ENCODE measurements around the gene IGFBP4. TPM values are rescaled to one million over a fixed set of nuclear protein-coding genes. Genes with fewer than 3 reads are reported as not detected.
A peak's percentile ranks its signal among the peaks of the same experiment; 100 is the strongest.

The IGFBP4 gene
- total and polyA plus RNA-seq, 2 of the 13 experiments (the other 11 are each of a cell fraction or from before 2014, with no cell fraction given): 4.1 to 49.0 TPM

GRCh38 chr17:40443196-40443987 is at the start of gene IGFBP4 (continued):
- TF ChIP-seq PRDM4 (CRISPR knock-in tag; IDR thresholded peaks at IDR 0.05; ENCODE audit: borderline replicate concordance) (no peak), ZNF234 (CRISPR knock-in tag; conservative IDR thresholded peaks at IDR 0.05) (no peak), SP2 (CRISPR knock-in tag; IDR thresholded peaks at IDR 0.05) (no peak; the same call in 1 of the 2 replicates), POGK (CRISPR knock-in tag; conservative IDR thresholded peaks at IDR 0.05) (peak; percentile 85), ZNF605 (CRISPR knock-in tag; IDR thresholded peaks at IDR 0.05) (no peak), PATZ1 (CRISPR knock-in tag; IDR thresholded peaks at IDR 0.05) (peak; percentile 83), ZNF253 (CRISPR knock-in tag; IDR thresholded peaks at IDR 0.05; ENCODE audit: borderline replicate concordance) (no peak), ZNF331 (CRISPR knock-in tag; IDR thresholded peaks at IDR 0.05) (peak; percentile 67; the same call in 1 of the 2 replicates), EEA1 (CRISPR knock-in tag; IDR thresholded peaks at IDR 0.05; ENCODE audit: borderline replicate concordance) (peak; percentile 70; the same call in 1 of the 2 replicates), ZNF883 (CRISPR knock-in tag; IDR thresholded peaks at IDR 0.05; ENCODE audit: not compliant biosample characterization) (peak; percentile 59), ZBTB1 (CRISPR knock-in tag; IDR thresholded peaks at IDR 0.05; ENCODE audit: borderline replicate concordance) (0 out of 2 replicates have a peak, but pooled peaks have one; percentile 50), ZNF839 (CRISPR knock-in tag; IDR thresholded peaks at IDR 0.05; ENCODE audit: borderline replicate concordance) (no peak), CHD2 (IDR thresholded peaks at IDR 0.05; ENCODE audit: low read depth, low read length) (no peak), SETDB1 (CRISPR knock-in tag; IDR thresholded peaks at IDR 0.05; ENCODE audit: borderline replicate concordance) (no peak), NFRKB (IDR thresholded peaks at IDR 0.05) (no peak), ZNF770 (CRISPR knock-in tag; IDR thresholded peaks at IDR 0.05) (no peak), SCMH1 (CRISPR knock-in tag; IDR thresholded peaks at IDR 0.05; ENCODE audit: borderline replicate concordance) (no peak), ZNF773 (CRISPR knock-in tag; IDR thresholded peaks at IDR 0.05; ENCODE audit: borderline replicate concordance) (peak; percentile 97), KMT2B (CRISPR knock-in tag; IDR thresholded peaks at IDR 0.05) (peak; percentile 54; the same call in 1 of the 2 replicates)

Measured in HepG2 (cell line).